PC-3 (cell line): ENCODE data around the gene NKD1. TPM values are rescaled to one million over a fixed set of nuclear protein-coding genes. Genes with fewer than 3 reads are reported as not detected.

Experiments
- ATAC-seq: fragments of 200-7000 bp; cut with Tn5 transposase; 2 replicates; pipeline ENCODE4 v1.9.1; 2020; ENCODE audit warnings: mild to moderate bottlenecking, moderate library complexity
- BruUV-seq: library from RNA; stranded (reverse); fragments of 400-500 nt; replicated peaks from 2 replicates; lab custom pipeline; 2021; lab: Mats Ljungman, UMichigan
- CTCF ChIA-PET: fragments of 300-600 bp; sonication (Branson Sonifier 250); formaldehyde crosslinking; loops from one replicate; lab custom pipeline; 2022; ENCODE audit warnings: antibody characterized with exemption; lab: Charles Lee
- POLR2A ChIA-PET: fragments of 300-600 bp; sonication (Branson Sonifier 250); formaldehyde crosslinking; loops from one replicate; lab custom pipeline; 2022; ENCODE audit warnings: antibody characterized with exemption; ENCODE audit not compliant: unreplicated experiment; lab: Charles Lee
- DNase-seq: peaks from one replicate; pipeline ENCODE4 v3.0.0-alpha.2; 2015
- H2AFZ ChIP-seq: fragments of 300-600 bp; sonication (generic); 2 replicates; pipeline ENCODE4 v1.6.0; 2016; ENCODE audit warnings: antibody characterized with exemption, low read length
- H3F3A ChIP-seq: fragments of 300-600 bp; sonication (generic); one replicate; pipeline ENCODE4 v1.6.0; 2017; ENCODE audit warnings: antibody characterized with exemption, low read length, control low read depth, mild to moderate bottlenecking; ENCODE audit not compliant: unreplicated experiment
- H3K27ac ChIP-seq: fragments of 300-600 bp; sonication (generic); 2 replicates; pipeline ENCODE4 v1.5.1; 2016; ENCODE audit warnings: mild to moderate bottlenecking, low read length
- H3K27me3 ChIP-seq: fragments of 300-600 bp; sonication (generic); 2 replicates; pipeline ENCODE4 v1.6.1; 2016; ENCODE audit warnings: low read length, mixed read lengths
- H3K36me3 ChIP-seq: fragments of 300-600 bp; sonication (generic); 2 replicates; pipeline ENCODE4 v1.6.1; 2016; ENCODE audit warnings: low read depth, mixed run types, low read length, mixed read lengths
- H3K4me1 ChIP-seq: fragments of 300-600 bp; sonication (generic); 2 replicates; pipeline ENCODE4 v1.5.1; 2016; ENCODE audit warnings: low read length; ENCODE audit not compliant: insufficient read depth
- H3K4me2 ChIP-seq: fragments of 300-600 bp; sonication (generic); 2 replicates; pipeline ENCODE4 v1.6.0; 2016; ENCODE audit warnings: low read length
- H3K4me3 ChIP-seq: fragments of 300-600 bp; sonication (generic); 2 replicates; pipeline ENCODE4 v1.5.1; 2016; ENCODE audit warnings: mild to moderate bottlenecking, low read length, mixed read lengths
- H3K79me2 ChIP-seq: fragments of 300-600 bp; sonication (generic); 2 replicates; pipeline ENCODE4 v1.6.1; 2017; ENCODE audit warnings: low read length, mixed read lengths
- H3K9ac ChIP-seq: fragments of 300-600 bp; sonication (generic); 2 replicates; pipeline ENCODE4 v1.6.0; 2016; ENCODE audit warnings: mild to moderate bottlenecking, low read length
- H3K9me2 ChIP-seq: fragments of 300-600 bp; sonication (generic); replicated peaks from 2 replicates; pipeline ENCODE4 v1.6.1; 2016; ENCODE audit warnings: mixed run types, low read length, mixed read lengths
- H3K9me3 ChIP-seq: fragments of 300-600 bp; sonication (generic); 2 replicates; pipeline ENCODE4 v1.6.1; 2016; ENCODE audit warnings: low read length, mixed read lengths
- H4K20me1 ChIP-seq: fragments of 300-600 bp; sonication (generic); 2 replicates; pipeline ENCODE4 v1.6.1; 2016; ENCODE audit warnings: low read length, mixed read lengths
- EZH2 ChIP-seq: fragments of 300-600 bp; sonication (generic); IDR thresholded peaks from one replicate; pipeline ENCODE4 v1.6.1; 2017; ENCODE audit warnings: antibody characterized with exemption, mild to moderate bottlenecking, low read length; ENCODE audit not compliant: unreplicated experiment
- EZH2phosphoT487 ChIP-seq: fragments of 300-600 bp; sonication (generic); IDR thresholded peaks from 2 replicates; pipeline ENCODE4 v1.6.1; 2018; ENCODE audit warnings: mild to moderate bottlenecking, antibody characterized with exemption, low read length, borderline replicate concordance
- intact Hi-C: fragments of 100-400 bp; cut with micrococcal nuclease; formaldehyde crosslinking; loops from 2 replicates; pipeline ENCODE4 v1.9.0; 2023
- total RNA-seq: library from RNA; depleted of rRNA; stranded (reverse); fragments of >200 nt; gene quantifications from 2 replicates; pipeline ENCODE4 v1.2.3, GENCODE V29; 2014
- TF ChIP-seq, protein P1 (sequence below): fragments of 300-600 bp; sonication (generic); conservative IDR thresholded peaks from 2 replicates; pipeline ENCODE4 v1.5.1; 2017; ENCODE audit warnings: antibody characterized with exemption, low read depth, mild to moderate bottlenecking, low read length

Gene NKD1
- total RNA-seq, 1 experiment from 2014 or later = 0.07 TPM

DNA sequence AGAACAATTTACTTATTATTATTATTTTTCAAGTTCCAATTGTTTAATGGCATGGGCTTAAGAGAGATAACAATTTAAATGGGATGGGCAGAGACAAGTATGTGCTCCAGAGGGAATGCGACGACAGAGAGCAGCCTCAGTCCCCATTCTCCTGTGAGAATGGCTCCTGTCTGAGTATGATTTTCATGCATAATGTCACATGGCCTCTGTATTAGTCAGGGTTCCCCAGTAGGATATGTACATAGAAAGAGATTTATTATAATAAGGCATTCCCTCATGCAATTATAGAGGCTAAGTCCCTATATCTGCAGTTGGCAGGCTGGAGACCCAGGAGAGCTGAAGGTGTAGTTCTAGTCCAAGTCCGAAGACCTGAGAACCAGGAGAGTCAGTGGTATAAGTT is 22.9 kb upstream of the NKD1 start:
- Histone ChIP-seq H3F3A (no peaks in the 10 kb centered on the region), H3K4me2 (no peak overlapping the region), H3K27ac (no peak overlapping the region), H3K9ac (no peak overlapping the region), H3K4me1 (no peaks in the 10 kb centered on the region), H4K20me1 (no peaks in the 10 kb centered on the region), H3K36me3 (no peaks in the 10 kb centered on the region), H3K27me3 (peaks cover 23% of the 10 kb centered on the region; the same call in 1 of the 2 replicates), H3K9me3 (no peaks in the 10 kb centered on the region), H2AFZ (no peak overlapping the region), H3K79me2 (no peaks in the 10 kb centered on the region), H3K4me3 (no peak overlapping the region), H3K9me2 (no peaks in the 10 kb centered on the region)
- no peak for DNase-seq
- ChIA-PET CTCF (no interaction called here), POLR2A (no interaction called here)
- no TSS peak for BruUV-seq
- intact Hi-C loops = no loop called here
- TF ChIP-seq EZH2phosphoT487 (no peak), EZH2 (no peak)
- TF ChIP-seq, protein P1, sequence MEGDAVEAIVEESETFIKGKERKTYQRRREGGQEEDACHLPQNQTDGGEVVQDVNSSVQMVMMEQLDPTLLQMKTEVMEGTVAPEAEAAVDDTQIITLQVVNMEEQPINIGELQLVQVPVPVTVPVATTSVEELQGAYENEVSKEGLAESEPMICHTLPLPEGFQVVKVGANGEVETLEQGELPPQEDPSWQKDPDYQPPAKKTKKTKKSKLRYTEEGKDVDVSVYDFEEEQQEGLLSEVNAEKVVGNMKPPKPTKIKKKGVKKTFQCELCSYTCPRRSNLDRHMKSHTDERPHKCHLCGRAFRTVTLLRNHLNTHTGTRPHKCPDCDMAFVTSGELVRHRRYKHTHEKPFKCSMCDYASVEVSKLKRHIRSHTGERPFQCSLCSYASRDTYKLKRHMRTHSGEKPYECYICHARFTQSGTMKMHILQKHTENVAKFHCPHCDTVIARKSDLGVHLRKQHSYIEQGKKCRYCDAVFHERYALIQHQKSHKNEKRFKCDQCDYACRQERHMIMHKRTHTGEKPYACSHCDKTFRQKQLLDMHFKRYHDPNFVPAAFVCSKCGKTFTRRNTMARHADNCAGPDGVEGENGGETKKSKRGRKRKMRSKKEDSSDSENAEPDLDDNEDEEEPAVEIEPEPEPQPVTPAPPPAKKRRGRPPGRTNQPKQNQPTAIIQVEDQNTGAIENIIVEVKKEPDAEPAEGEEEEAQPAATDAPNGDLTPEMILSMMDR = no peak
- ATAC-seq = no peak

DNA sequence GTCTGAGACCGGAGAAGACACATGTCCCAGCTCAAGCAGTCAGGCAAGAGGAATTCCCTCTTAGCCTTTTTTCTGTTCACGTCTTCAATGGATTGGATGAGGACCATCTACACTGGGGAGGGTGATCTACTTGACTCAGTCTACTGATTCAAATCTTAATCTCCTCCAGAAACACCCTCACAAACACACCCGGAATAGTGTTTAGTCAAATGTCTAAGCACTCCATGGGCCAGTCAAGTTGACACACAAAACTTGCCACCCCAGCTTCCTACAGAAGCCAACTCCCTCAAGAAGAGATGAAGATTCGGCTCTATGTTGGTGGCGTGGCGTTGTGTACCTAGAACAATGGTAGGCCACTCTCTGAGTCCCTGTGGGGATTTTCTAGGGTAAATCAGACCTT is 22.5 kb upstream of the NKD1 start:
- Histone ChIP-seq H3K4me1 (no peaks in the 10 kb centered on the region), H3K9ac (no peak overlapping the region), H4K20me1 (no peaks in the 10 kb centered on the region), H2AFZ (no peak overlapping the region), H3K36me3 (no peaks in the 10 kb centered on the region), H3K27ac (no peak overlapping the region), H3K9me3 (no peaks in the 10 kb centered on the region), H3K4me3 (no peak overlapping the region), H3F3A (no peaks in the 10 kb centered on the region), H3K9me2 (no peaks in the 10 kb centered on the region), H3K4me2 (no peak overlapping the region), H3K27me3 (peaks cover 18% of the 10 kb centered on the region; the same call in 1 of the 2 replicates), H3K79me2 (no peaks in the 10 kb centered on the region)
- ChIA-PET POLR2A (no interaction called here), CTCF (no interaction called here)
- no peak for DNase-seq
- intact Hi-C loops = no loop called here
- no peak for TF ChIP-seq EZH2phosphoT487
- TF ChIP-seq EZH2 = no peak
- TF ChIP-seq, protein P1 = no peak
- no TSS peak for BruUV-seq
- no peak for ATAC-seq

DNA sequence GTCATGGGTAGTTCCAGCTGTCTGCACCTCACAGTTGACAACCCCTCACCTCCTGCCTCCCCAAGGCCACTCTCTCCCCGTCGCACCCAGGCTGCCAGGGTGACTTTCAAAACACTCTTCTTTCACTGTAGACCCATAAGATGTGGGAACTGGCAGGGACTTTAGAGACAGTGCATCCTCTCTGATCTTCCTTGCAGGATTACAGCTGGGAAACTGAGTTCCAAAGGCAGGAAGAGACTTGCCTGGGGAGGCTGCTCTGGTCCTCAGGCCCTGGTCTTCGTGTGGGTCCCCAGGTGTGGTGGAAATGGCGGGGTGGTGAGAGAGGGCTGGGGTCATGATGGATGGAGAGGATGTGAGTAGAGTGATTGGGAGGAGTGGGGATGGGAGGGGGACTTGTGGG is 21.9 kb upstream of the NKD1 start:
- ATAC-seq = no peak
- Histone ChIP-seq H3F3A (no peaks in the 10 kb centered on the region), H4K20me1 (no peaks in the 10 kb centered on the region), H3K27ac (no peak overlapping the region), H3K9ac (no peak overlapping the region), H3K4me2 (no peak overlapping the region), H3K79me2 (no peaks in the 10 kb centered on the region), H2AFZ (no peak overlapping the region), H3K27me3 (peaks cover 15% of the 10 kb centered on the region; the same call in 1 of the 2 replicates), H3K9me2 (no peaks in the 10 kb centered on the region), H3K4me1 (no peaks in the 10 kb centered on the region), H3K36me3 (no peaks in the 10 kb centered on the region), H3K4me3 (no peak overlapping the region), H3K9me3 (no peaks in the 10 kb centered on the region)
- no peak for DNase-seq
- BruUV-seq = no TSS peak
- intact Hi-C loops = no loop called here
- ChIA-PET CTCF (no interaction called here), POLR2A (no interaction called here)
- TF ChIP-seq, protein P1 = no peak
- TF ChIP-seq EZH2 = no peak
- no peak for TF ChIP-seq EZH2phosphoT487
